SU-DHL-6 (cell line): Measurements from ENCODE around the gene RNF123.
"Not testable (repeated sequence)": the region's sequence is repeated elsewhere in the genome, so short reads cannot be mapped to it uniquely, and the experiment has no call there.

Experiments
- H2AFZ ChIP-seq: fragments of 200-600 bp; sonication (generic); 2 replicates; pipeline ENCODE4 v1.6.1; 2014; ENCODE audit warnings: low read depth, mild to moderate bottlenecking, moderate library complexity, mixed read lengths, antibody characterized with exemption, low read length; ENCODE audit not compliant: severe bottlenecking
- H3F3A ChIP-seq: fragments of 200-600 bp; shearing (Covaris generic); 2 replicates; pipeline ENCODE4 v1.6.0; 2016; ENCODE audit warnings: antibody characterized with exemption, mild to moderate bottlenecking; ENCODE audit not compliant: insufficient read depth
- H3K27ac ChIP-seq: fragments of 200-600 bp; sonication (generic); 2 replicates; pipeline ENCODE4 v1.5.1; 2016; ENCODE audit warnings: low read depth, mild to moderate bottlenecking, low read length, moderate library complexity, mixed read lengths
- H3K27me3 ChIP-seq: fragments of 200-600 bp; sonication (generic), shearing (Covaris generic); 2 replicates; pipeline ENCODE4 v1.6.0; 2014; ENCODE audit warnings: mild to moderate bottlenecking, low read length
- H3K36me3 ChIP-seq: fragments of 200-600 bp; sonication (generic); 2 replicates; pipeline ENCODE4 v1.6.1; 2014; ENCODE audit warnings: mild to moderate bottlenecking, low read length, mixed read lengths
- H3K4me2 ChIP-seq: fragments of 300-600, 200-600 bp; shearing (Covaris generic), sonication (generic); 2 replicates; pipeline ENCODE4 v1.6.0; 2014; ENCODE audit warnings: low read length, low read depth, mild to moderate bottlenecking; ENCODE audit not compliant: poor library complexity, severe bottlenecking
- H3K4me3 ChIP-seq: fragments of 200-600 bp; sonication (generic); 2 replicates; pipeline ENCODE4 v1.5.1; 2014; ENCODE audit warnings: antibody characterized with exemption, low read length, mild to moderate bottlenecking, mixed read lengths; ENCODE audit not compliant: insufficient read depth, poor library complexity, severe bottlenecking
- H3K79me2 ChIP-seq: fragments of 200-600 bp; sonication (generic); 2 replicates; pipeline ENCODE4 v1.6.1; 2014; ENCODE audit warnings: mild to moderate bottlenecking, low read length, moderate library complexity; ENCODE audit not compliant: insufficient read depth
- H3K9ac ChIP-seq: fragments of 200-600 bp; sonication (generic); 2 replicates; pipeline ENCODE4 v1.7.0; 2014; ENCODE audit warnings: mild to moderate bottlenecking, low read length
- H3K9me2 ChIP-seq: fragments of 200-600 bp; sonication (generic); replicated peaks from 2 replicates; pipeline ENCODE4 v1.6.1; 2014; ENCODE audit warnings: low read length; ENCODE audit not compliant: insufficient read depth
- H3K9me3 ChIP-seq: fragments of 200-600 bp; sonication (generic); 2 replicates; pipeline ENCODE4 v1.6.1; 2014; ENCODE audit warnings: low read length, mixed read lengths; ENCODE audit not compliant: insufficient read depth
- H4K20me1 ChIP-seq: fragments of 200-600 bp; sonication (generic); 2 replicates; pipeline ENCODE4 v1.6.1; 2014; ENCODE audit warnings: low read depth, mild to moderate bottlenecking, antibody characterized with exemption, low read length, moderate library complexity, mixed read lengths
- CTCF ChIP-seq: fragments of 200-600 bp; sonication (generic); IDR thresholded peaks from one replicate; pipeline ENCODE4 v1.5.1; 2017; ENCODE audit warnings: antibody characterized with exemption, mild to moderate bottlenecking, low read length, moderate library complexity; ENCODE audit not compliant: insufficient read depth, poor library complexity, severe bottlenecking
- EZH2phosphoT487 ChIP-seq: fragments of 200-600 bp; sonication (generic), shearing (Covaris generic); conservative IDR thresholded peaks from 2 replicates; pipeline ENCODE4 v1.6.1; 2018; ENCODE audit warnings: mild to moderate bottlenecking, antibody characterized with exemption, low read length, moderate library complexity, mixed read lengths

Gene RNF123

DNA sequence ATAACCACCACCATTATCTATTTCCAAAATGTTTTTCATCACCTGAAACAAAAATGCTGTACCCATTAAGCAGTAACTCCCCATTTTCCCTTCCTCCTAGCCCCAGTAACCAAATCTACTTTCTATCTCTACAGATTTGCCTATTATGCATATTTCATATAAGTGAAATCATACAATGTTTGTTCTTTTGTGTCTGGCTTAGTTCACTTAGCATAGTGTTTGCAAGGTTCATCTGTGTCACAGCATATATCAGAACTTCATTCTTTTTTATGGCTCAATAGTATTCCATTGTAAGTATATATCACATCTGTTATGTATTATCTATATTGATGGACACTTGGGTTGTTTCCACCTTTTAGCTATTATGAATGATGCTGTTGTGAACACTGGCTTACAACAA lies 51.1 kb downstream of the RNF123 start:
- TF ChIP-seq CTCF, result no peak
- no peak for TF ChIP-seq EZH2phosphoT487
- Histone ChIP-seq H2AFZ (no peak overlapping the region), H3K9me2 (no peaks in the 10 kb centered on the region), H3K9me3 (no peaks in the 10 kb centered on the region), H4K20me1 (no peaks in the 10 kb centered on the region), H3K79me2 (peaks cover 10% of the 10 kb centered on the region; the same call in 1 of the 2 replicates), H3K4me2 (no peak overlapping the region), H3K27me3 (no peaks in the 10 kb centered on the region), H3K36me3 (peaks cover 2% of the 10 kb centered on the region; the same call in 1 of the 2 replicates), H3K4me3 (no peak overlapping the region), H3F3A (no peaks in the 10 kb centered on the region), H3K27ac (no peak overlapping the region), H3K9ac (no peak overlapping the region)

GRCh38 chr3:49745986-49746385 lies 56.6 kb downstream of the RNF123 start:
- Histone ChIP-seq H3K27me3 (no peaks in the 10 kb centered on the region), H3K27ac (no peak overlapping the region), H3K9me3 (no peaks in the 10 kb centered on the region), H3K79me2 (peaks cover 10% of the 10 kb centered on the region; the same call in 1 of the 2 replicates), H3K4me2 (no peak overlapping the region), H3K9me2 (no peaks in the 10 kb centered on the region), H3F3A (no peaks in the 10 kb centered on the region; the same call in 1 of the 2 replicates), H2AFZ (no peak overlapping the region), H3K36me3 (peaks cover 3% of the 10 kb centered on the region; the same call in 1 of the 2 replicates), H3K4me3 (no peak overlapping the region), H4K20me1 (no peaks in the 10 kb centered on the region), H3K9ac (no peak overlapping the region)
- TF ChIP-seq CTCF (no peak), EZH2phosphoT487 (no peak)

GRCh38 chr3:49747792-49748480 lies 58.6 kb downstream of the RNF123 start:
- H4K20me1 ChIP-seq, result no peaks in the 10 kb centered on the region
- no peak overlapping the region for H2AFZ ChIP-seq
- no peaks in the 10 kb centered on the region for H3K9me3 ChIP-seq
- H3K4me3 ChIP-seq, result no peak overlapping the region
- no peak for TF ChIP-seq EZH2phosphoT487
- TF ChIP-seq CTCF, result no peak
- no peak overlapping the region for H3K4me2 ChIP-seq
- peaks cover 16% of the 10 kb centered on the region; the same call in 1 of the 2 replicates for H3K79me2 ChIP-seq
- H3K27ac ChIP-seq, result no peak overlapping the region
- no peak overlapping the region for H3K9ac ChIP-seq
- H3F3A ChIP-seq, result no peaks in the 10 kb centered on the region; the same call in 1 of the 2 replicates
- no peaks in the 10 kb centered on the region for H3K27me3 ChIP-seq
- no peaks in the 10 kb centered on the region for H3K9me2 ChIP-seq
- H3K36me3 ChIP-seq, result peaks cover 3% of the 10 kb centered on the region; the same call in 1 of the 2 replicates

GRCh38 chr3:49748874-49749273 lies 59.5 kb downstream of the RNF123 start:
- not testable (repeated sequence) for H3K9me2 ChIP-seq, H3K9me3 ChIP-seq, H3K27me3 ChIP-seq, H3K36me3 ChIP-seq, H4K20me1 ChIP-seq, H3K27ac ChIP-seq, H3F3A ChIP-seq, H2AFZ ChIP-seq, H3K4me2 ChIP-seq, H3K9ac ChIP-seq, H3K4me3 ChIP-seq
- peaks cover 23% of the 10 kb centered on the region; the same call in 1 of the 2 replicates for H3K79me2 ChIP-seq
